ENCODE data around the gene ARIH2.

The ARIH2 gene

GRCh38 chr3:49032646-49033304, 114.1 kb downstream of the ARIH2 start:
- Histone ChIP-seq H3K36me3 (ENCODE audit: insufficient read depth, low read length) (peaks cover 34% of the 10 kb centered on the region), H3K9ac (ENCODE audit: low read depth, low read length) (no peak overlapping the region), H3K4me1 (ENCODE audit: insufficient read depth, low read length) (peaks cover 4% of the 10 kb centered on the region; the same call in 1 of the 2 replicates), H3K9me3 (ENCODE audit: control insufficient read depth, insufficient read depth, low read length) (no peaks in the 10 kb centered on the region)

DNA sequence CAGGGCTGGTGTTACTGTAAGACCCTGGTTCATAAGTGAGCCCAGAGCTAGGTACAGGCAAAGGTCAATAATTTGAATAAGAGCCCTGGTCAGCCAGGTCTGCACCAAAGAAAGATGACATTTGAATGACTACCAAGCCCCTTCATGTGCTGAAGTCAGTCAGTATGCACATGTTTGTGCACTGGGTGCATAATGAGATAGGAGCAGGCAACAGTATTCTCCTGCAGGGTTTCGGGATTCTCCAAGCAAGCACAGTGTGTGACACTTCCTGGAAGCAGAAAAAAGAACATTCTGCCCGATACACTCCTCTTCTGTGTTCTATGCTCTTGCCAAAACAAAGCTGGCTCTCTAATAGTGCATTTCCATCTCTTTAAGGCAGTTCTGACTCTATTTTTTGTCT, 116.0 kb downstream of the ARIH2 start:
- no peak overlapping the region for H3K9ac ChIP-seq (ENCODE audit: low read depth, low read length)
- H3K4me1 ChIP-seq (ENCODE audit: insufficient read depth, low read length): no peaks in the 10 kb centered on the region
- H3K9me3 ChIP-seq (ENCODE audit: control insufficient read depth, insufficient read depth, low read length): no peaks in the 10 kb centered on the region
- peaks cover 31% of the 10 kb centered on the region for H3K36me3 ChIP-seq (ENCODE audit: insufficient read depth, low read length)

DNA sequence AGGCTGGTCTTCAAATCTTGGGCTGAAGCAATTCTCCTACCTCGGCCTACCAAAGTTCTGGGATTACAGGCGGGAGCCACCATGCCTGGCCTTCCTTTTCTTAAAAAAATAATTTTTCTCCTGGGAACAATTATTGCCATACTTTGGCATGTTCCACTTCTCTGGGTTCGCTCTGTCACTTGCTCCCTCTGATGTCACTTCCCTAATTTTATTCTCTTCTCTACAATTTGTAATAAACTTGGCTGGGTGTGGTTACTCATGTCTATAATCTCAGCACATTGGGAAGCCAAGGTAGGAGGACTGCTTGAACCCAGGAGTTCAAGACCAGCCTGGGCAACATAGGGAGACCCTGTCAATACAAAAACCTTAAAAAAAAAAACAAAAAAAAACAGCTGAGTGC, 116.6 kb downstream of the ARIH2 start:
- no peak overlapping the region for H3K9ac ChIP-seq (ENCODE audit: low read depth, low read length)
- H3K9me3 ChIP-seq (ENCODE audit: control insufficient read depth, insufficient read depth, low read length): no peaks in the 10 kb centered on the region
- H3K4me1 ChIP-seq (ENCODE audit: insufficient read depth, low read length): no peaks in the 10 kb centered on the region
- H3K36me3 ChIP-seq (ENCODE audit: insufficient read depth, low read length): peaks cover 31% of the 10 kb centered on the region
